Endothelial cell of umbilical vein (primary cell): ENCODE measurements around the gene SNAP25. TPM values are rescaled to one million over a fixed set of nuclear protein-coding genes. Genes with fewer than 3 reads are reported as not detected.

Experiments
- BruUV-seq: library from RNA; stranded (reverse); fragments of 400-500 nt; replicated peaks from 2 replicates; lab custom pipeline; 2021; lab: Mats Ljungman, UMichigan
- CTCF ChIA-PET: fragments of 300-600, 350-600 bp; sonication (Branson Sonifier 250); formaldehyde crosslinking; loops from one replicate; lab custom pipeline; 2021; ENCODE audit warnings: antibody characterized with exemption, inconsistent platforms; lab: Charles Lee
- POLR2A ChIA-PET: fragments of 300-600, 350-600 bp; sonication (Branson Sonifier 250); formaldehyde crosslinking; loops from one replicate; lab custom pipeline; 2021; ENCODE audit warnings: antibody characterized with exemption, inconsistent platforms; lab: Charles Lee
- DNase-seq: peaks from one replicate; pipeline ENCODE4 v3.0.0-alpha.2; 2011; ENCODE audit warnings: low read depth, low spot score
- FAIRE-seq: peaks from 2 replicates; lab custom pipeline; 2011; peaks lifted over from hg19 to GRCh38; lab: Jason Lieb, UNC
- H2AFZ ChIP-seq: 2 replicates; pipeline ENCODE4 v1.6.0; 2012; ENCODE audit warnings: low read depth, low read length, control low read depth, inconsistent platforms
- H3K27ac ChIP-seq: 2 replicates; pipeline ENCODE4 v1.5.1; 2011; ENCODE audit warnings: low read depth, mild to moderate bottlenecking, control low read depth, low read length, moderate library complexity; ENCODE audit not compliant: insufficient read depth
- H3K27me3 ChIP-seq, 2 experiments: 2 replicates each; pipeline versions ENCODE4 v1.6.0 to v1.6.1; 2011; ENCODE audit warnings: low read length in 2 of 2, mixed read lengths in 1 of 2; ENCODE audit not compliant: control insufficient read depth in 2 of 2, insufficient read depth in 2 of 2
- H3K36me3 ChIP-seq, 2 experiments: 2 replicates in 1 of 2; 3 replicates in 1 of 2; pipeline ENCODE4 v1.5.1; 2011; ENCODE audit warnings: low read length in 2 of 2, mild to moderate bottlenecking in 1 of 2, moderate library complexity in 1 of 2; ENCODE audit not compliant: control insufficient read depth in 2 of 2, insufficient read depth in 2 of 2; ENCODE audit errors: extremely low read depth in 1 of 2
- H3K4me1 ChIP-seq: 3 replicates; pipeline ENCODE4 v1.5.1; 2011; ENCODE audit warnings: mild to moderate bottlenecking, low read length; ENCODE audit not compliant: control insufficient read depth, insufficient read depth; ENCODE audit errors: extremely low read depth
- H3K4me2 ChIP-seq: 2 replicates; pipeline ENCODE4 v1.6.1; 2011; ENCODE audit warnings: low read length, control low read depth, mixed read lengths; ENCODE audit not compliant: insufficient read depth
- H3K4me3 ChIP-seq, 3 experiments: fragments of 200-600 bp in 1 of 3; sonication (generic), shearing (Covaris generic) in 1 of 3; replicated peaks in 1 of 3; 2 replicates each; pipeline ENCODE4 v1.5.1; 2011 to 2016; ENCODE audit warnings: control low read depth in 3 of 3, low read length in 3 of 3, mild to moderate bottlenecking in 2 of 3, inconsistent platforms in 1 of 3, low read depth in 1 of 3, moderate library complexity in 1 of 3; ENCODE audit not compliant: insufficient read depth in 1 of 3
- H3K79me2 ChIP-seq: 2 replicates; pipeline ENCODE4 v1.6.0; 2012; ENCODE audit warnings: low read length, inconsistent platforms; ENCODE audit not compliant: control insufficient read depth, insufficient read depth
- H3K9ac ChIP-seq: replicated peaks from 2 replicates; pipeline ENCODE3; 2011; ENCODE audit warnings: low read length, control low read depth; ENCODE audit not compliant: insufficient read depth; ENCODE audit errors: extremely low read depth
- H3K9me1 ChIP-seq: replicated peaks from 3 replicates; pipeline ENCODE4 v1.6.0; 2011; ENCODE audit warnings: mild to moderate bottlenecking, low read length; ENCODE audit not compliant: control insufficient read depth, insufficient read depth; ENCODE audit errors: extremely low read depth
- H3K9me3 ChIP-seq: replicated peaks from 2 replicates; pipeline ENCODE4 v1.5.1; 2012; ENCODE audit warnings: low read length, inconsistent platforms; ENCODE audit not compliant: control insufficient read depth, insufficient read depth
- H4K20me1 ChIP-seq: replicated peaks from 2 replicates; pipeline ENCODE3; 2011; ENCODE audit warnings: mild to moderate bottlenecking, low read length; ENCODE audit not compliant: control insufficient read depth, insufficient read depth; ENCODE audit errors: extremely low read depth
- CTCF ChIP-seq, 2 donors: IDR thresholded peaks; 1 replicate in 1 of 2; 2 replicates in 1 of 2; pipeline ENCODE4 v1.5.1; 2011; ENCODE audit warnings: low read length in 2 of 2, mild to moderate bottlenecking in 2 of 2, moderate library complexity in 2 of 2, control low read depth in 1 of 2, inconsistent platforms in 1 of 2, low read depth in 1 of 2; ENCODE audit not compliant: insufficient read depth in 1 of 2; ENCODE audit errors: extremely low read depth in 1 of 2
- EZH2 ChIP-seq: IDR thresholded peaks from 2 replicates; pipeline ENCODE4 v1.6.1; 2012; ENCODE audit warnings: borderline replicate concordance, low read depth, mild to moderate bottlenecking, moderate library complexity, low read length, inconsistent platforms; ENCODE audit not compliant: severe bottlenecking
- FOS ChIP-seq: IDR thresholded peaks from 2 replicates; pipeline ENCODE4 v1.6.1; 2011; ENCODE audit warnings: mild to moderate bottlenecking, low read length, moderate library complexity, borderline replicate concordance; ENCODE audit not compliant: insufficient read depth
- GATA2 ChIP-seq: IDR thresholded peaks from 2 replicates; pipeline ENCODE4 v1.7.0; 2011; ENCODE audit warnings: low read depth, mild to moderate bottlenecking, moderate library complexity, mixed read lengths, low read length; ENCODE audit not compliant: insufficient read length, insufficient read depth
- JUN ChIP-seq: IDR thresholded peaks from 2 replicates; pipeline ENCODE4 v1.6.1; 2011; ENCODE audit warnings: borderline replicate concordance, low read depth; ENCODE audit not compliant: insufficient read length, insufficient read depth
- MAX ChIP-seq: IDR thresholded peaks from 2 replicates; pipeline ENCODE4 v1.6.1; 2011; ENCODE audit not compliant: insufficient read depth, insufficient read length
- MYC ChIP-seq: IDR thresholded peaks from one replicate; pipeline ENCODE4 v1.6.1; 2011; ENCODE audit warnings: mild to moderate bottlenecking, low read depth, low read length
- POLR2A ChIP-seq: IDR thresholded peaks from 2 replicates; pipeline ENCODE4 v1.6.1; 2012; ENCODE audit warnings: low read depth, mild to moderate bottlenecking, control low read depth, low read length
- POLR2AphosphoS5 ChIP-seq: IDR thresholded peaks from 2 replicates; pipeline ENCODE4 v1.6.1; 2012; ENCODE audit warnings: low read depth, mild to moderate bottlenecking, control low read depth, low read length, moderate library complexity; ENCODE audit not compliant: insufficient read depth
- dilution Hi-C: fragments of 300-500 bp; cut with MboI; formaldehyde crosslinking; loops from one replicate; pipeline ENCODE4 v1.15.0; 2019; ENCODE audit warnings: low sequenced_read_pairs; ENCODE audit not compliant: extremely low pct_ligation_motif_present
- intact Hi-C: fragments of 100-400 bp; cut with micrococcal nuclease; formaldehyde crosslinking; loops from one replicate; pipeline ENCODE4 v1.10.0; 2022
- polyA plus RNA-seq, 4 experiments: library from polyadenylated mRNA; depleted of rRNA in 3 of 4; stranded (reverse) in 3 of 4; unstranded in 1 of 4; fragments of >200 nt; gene quantifications; 2 replicates each; pipeline versions ENCODE4 v1.2.1 to v1.2.3, GENCODE V29; 2011 to 2012; ENCODE audit warnings: missing spikeins in 1 of 4
- total RNA-seq: library from RNA; stranded (reverse); gene quantifications from 2 replicates; pipeline ENCODE4 v1.2.3, GENCODE V29; 2021

Gene SNAP25
- total and polyA plus RNA-seq, 2 donors (not counting 3 experiments of a cell fraction or from before 2014, with no cell fraction given), result 3.9 to 4.4 TPM

- Histone ChIP-seq H3K9me3 (no peaks in the 10 kb centered on the region), H4K20me1 (no peaks in the 10 kb centered on the region), H3K4me2 (no peak overlapping the region), H3K36me3 (no peaks in the 10 kb centered on the region), H2AFZ (no peak overlapping the region), H3K79me2 (no peaks in the 10 kb centered on the region), H3K4me3 (no peak overlapping the region), H3K27me3 (no peaks in the 10 kb centered on the region), H3K4me1 (peaks cover 6% of the 10 kb centered on the region), H3K9me1 (no peaks in the 10 kb centered on the region), H3K27ac (no peak overlapping the region), H3K9ac (no peak overlapping the region)
- ChIA-PET POLR2A (no interaction called here), CTCF (interaction anchor here (1.3 kb wide), 1 partner anchor 10 kb away, joined by 3 read pairs; no protein-coding TSS in a partner anchor)
- TF ChIP-seq GATA2, result no peak
- TF ChIP-seq CTCF (IDR thresholded peaks at IDR 0.05; ENCODE audit: extremely low read depth in 1 of 2, insufficient read depth in 1 of 2, low read depth in 1 of 2, low read length in 2 of 2), result no peak
- TF ChIP-seq EZH2, result no peak
- TF ChIP-seq JUN, result no peak
- no peak for TF ChIP-seq POLR2A
- no peak for TF ChIP-seq FOS
- TF ChIP-seq MAX, result no peak
- TF ChIP-seq POLR2AphosphoS5, result no peak
- TF ChIP-seq MYC, result no peak
- DNase-seq (no peak), FAIRE-seq (no peak)
- intact Hi-C loops, result no loop called here
- dilution Hi-C loops, result no loop called here
- no TSS peak for BruUV-seq
Measured at GRCh38 chr20:10342152-10342551, 123.5 kb downstream of the SNAP25 start.
